ENCODE data around the gene ALDH3B2. TPM values are rescaled to one million over a fixed set of nuclear protein-coding genes. Genes with fewer than 3 reads are reported as not detected.

The ALDH3B2 gene
- total and polyA plus RNA-seq, 2 donors (not counting 1 experiment from before 2014, with no cell fraction given), result 0.09 TPM; not detected in 1

GRCh38 chr11:67648140-67648795, 26.2 kb downstream of the ALDH3B2 start:
- peaks cover 66 to 72% of the 10 kb centered on the region in 2 donors for H3K4me1 ChIP-seq (ENCODE audit: control insufficient read depth in 2 of 2, insufficient read depth in 2 of 2, low read length in 2 of 2)
- Mint-ChIP-seq H3K4me3 (peak overlapping the region; percentile 95), H3K4me1 (peaks cover 66% of the 10 kb centered on the region), H3K27ac (peak overlapping the region; percentile 78), H3K27me3 (no peaks in the 10 kb centered on the region), H3K9me3 (ENCODE audit: insufficient read depth) (no peaks in the 10 kb centered on the region)
- H2AFZ ChIP-seq (ENCODE audit: insufficient read depth, low read depth, low read length, poor library complexity, severe bottlenecking), result no peak overlapping the region
- ChIA-PET CTCF (interaction anchor here (0.8 to 9.2 kb wide), 13 partner anchors 11 to 276 kb away, joined by 3 to 149 read pairs (median 3); partner anchors contain the start of gene NUDT8), POLR2A (interaction anchor here (0.5 to 2.0 kb wide), 4 partner anchors 19 to 409 kb away, joined by 3 to 13 read pairs (median 4); partner anchors contain the start of gene NUDT8)
- H3K27ac ChIP-seq (ENCODE audit: low read length in 2 of 2), result peak overlapping the region; percentile 56 to 66
- WGBS (ENCODE audit: insufficient coverage), result 1% methylated on average over 12 of the region's 12 CpGs
- intact Hi-C loops (cut with micrococcal nuclease), result loop anchor here (1.0 to 5.0 kb wide), 3 partner anchors 11 to 36 kb away; partner anchors contain the start of gene NUDT8
- no peaks in the 10 kb centered on the region for H3K36me3 ChIP-seq (replicated peaks in 1 of 2; ENCODE audit: control extremely low read depth in 1 of 2, control insufficient read depth in 1 of 2, extremely low read depth in 1 of 2, insufficient read depth in 2 of 2, low read length in 1 of 2)
- peak overlapping the region; percentile 79 for H3K4me2 ChIP-seq (replicated peaks; ENCODE audit: low read depth, low read length, poor library complexity, severe bottlenecking)
- no peaks in the 10 kb centered on the region for H4K20me1 ChIP-seq (ENCODE audit: control insufficient read depth, insufficient read depth, low read length, poor library complexity, severe bottlenecking)
- peak; percentile 85 for DNase-seq
- no peaks in the 10 kb centered on the region for H3K79me2 ChIP-seq (ENCODE audit: control insufficient read depth, insufficient read depth, low read length)
- peaks cover 0 to 5% (median 0%) of the 10 kb centered on the region in 4 experiments for H3K27me3 ChIP-seq (replicated peaks in 1 of 4; ENCODE audit: control extremely low read depth in 1 of 4, control insufficient read depth in 3 of 4, insufficient read depth in 4 of 4, low read length in 3 of 4)
- peaks cover 0 to 40% (median 5%) of the 10 kb centered on the region in 3 donors for H3K9me3 ChIP-seq (ENCODE audit: control extremely low read depth in 1 of 3, control insufficient read depth in 2 of 3, insufficient read depth in 1 of 3, low read length in 2 of 3)
- TF ChIP-seq EZH2 (IDR thresholded peaks at IDR 0.05; ENCODE audit: borderline replicate concordance, insufficient read depth, low read depth, low read length, poor library complexity, severe bottlenecking), result no peak
- TF ChIP-seq, protein P1, sequence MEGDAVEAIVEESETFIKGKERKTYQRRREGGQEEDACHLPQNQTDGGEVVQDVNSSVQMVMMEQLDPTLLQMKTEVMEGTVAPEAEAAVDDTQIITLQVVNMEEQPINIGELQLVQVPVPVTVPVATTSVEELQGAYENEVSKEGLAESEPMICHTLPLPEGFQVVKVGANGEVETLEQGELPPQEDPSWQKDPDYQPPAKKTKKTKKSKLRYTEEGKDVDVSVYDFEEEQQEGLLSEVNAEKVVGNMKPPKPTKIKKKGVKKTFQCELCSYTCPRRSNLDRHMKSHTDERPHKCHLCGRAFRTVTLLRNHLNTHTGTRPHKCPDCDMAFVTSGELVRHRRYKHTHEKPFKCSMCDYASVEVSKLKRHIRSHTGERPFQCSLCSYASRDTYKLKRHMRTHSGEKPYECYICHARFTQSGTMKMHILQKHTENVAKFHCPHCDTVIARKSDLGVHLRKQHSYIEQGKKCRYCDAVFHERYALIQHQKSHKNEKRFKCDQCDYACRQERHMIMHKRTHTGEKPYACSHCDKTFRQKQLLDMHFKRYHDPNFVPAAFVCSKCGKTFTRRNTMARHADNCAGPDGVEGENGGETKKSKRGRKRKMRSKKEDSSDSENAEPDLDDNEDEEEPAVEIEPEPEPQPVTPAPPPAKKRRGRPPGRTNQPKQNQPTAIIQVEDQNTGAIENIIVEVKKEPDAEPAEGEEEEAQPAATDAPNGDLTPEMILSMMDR (IDR thresholded peaks at IDR 0.05), result peak; percentile 72
- no peak overlapping the region for H3K4me3 ChIP-seq (ENCODE audit: control extremely low read depth in 1 of 5, extremely low read depth in 1 of 5, insufficient read depth in 1 of 5, low read depth in 2 of 5, low read length in 4 of 5)
- peak; percentile 79 for ATAC-seq (ENCODE audit: low read depth)
- no peak overlapping the region for H3K9ac ChIP-seq (ENCODE audit: low read length)

- WGBS (ENCODE audit: insufficient coverage), result 11% methylated on average over 11 of the region's 15 CpGs
- peak overlapping the region; percentile 78 for H3K4me3 Mint-ChIP-seq
- H3K4me1 Mint-ChIP-seq, result peaks cover 65% of the 10 kb centered on the region
- H3K27ac Mint-ChIP-seq, result peak overlapping the region; percentile 78
- peaks cover 0 to 41% (median 5%) of the 10 kb centered on the region in 3 donors for H3K9me3 ChIP-seq (ENCODE audit: control extremely low read depth in 1 of 3, control insufficient read depth in 2 of 3, insufficient read depth in 1 of 3, low read length in 2 of 3)
- CTCF ChIA-PET, result interaction anchor here (1.0 to 9.2 kb wide), 7 partner anchors 11 to 75 kb away, joined by 3 to 149 read pairs (median 12); partner anchors contain the start of gene NUDT8
- H3K4me1 ChIP-seq (ENCODE audit: control insufficient read depth in 2 of 2, insufficient read depth in 2 of 2, low read length in 2 of 2), result peaks cover 66 to 72% of the 10 kb centered on the region in 2 donors
- intact Hi-C loops (cut with micrococcal nuclease), result loop anchor here (5.0 kb wide), 1 partner anchor 35 kb away; no protein-coding TSS in a partner anchor
- no peak overlapping the region for H3K9ac ChIP-seq (ENCODE audit: low read length)
- H3K27me3 Mint-ChIP-seq, result no peaks in the 10 kb centered on the region
- peaks cover 0 to 5% (median 0%) of the 10 kb centered on the region in 4 experiments for H3K27me3 ChIP-seq (replicated peaks in 1 of 4; ENCODE audit: control extremely low read depth in 1 of 4, control insufficient read depth in 3 of 4, insufficient read depth in 4 of 4, low read length in 3 of 4)
- POLR2A ChIA-PET, result interaction anchor here (1.3 to 2.0 kb wide), 2 partner anchors 18 to 20 kb away, joined by 4 to 13 read pairs; partner anchors contain the start of gene NUDT8
- no peaks in the 10 kb centered on the region for H3K79me2 ChIP-seq (ENCODE audit: control insufficient read depth, insufficient read depth, low read length)
- DNase-seq (peak; percentile 39), ATAC-seq (ENCODE audit: low read depth) (no peak)
- H2AFZ ChIP-seq (ENCODE audit: insufficient read depth, low read depth, low read length, poor library complexity, severe bottlenecking), result no peak overlapping the region
- no peak overlapping the region for H3K27ac ChIP-seq (ENCODE audit: low read length in 2 of 2)
- TF ChIP-seq, protein P1 (IDR thresholded peaks at IDR 0.05), result no peak
- no peak for TF ChIP-seq EZH2 (IDR thresholded peaks at IDR 0.05; ENCODE audit: borderline replicate concordance, insufficient read depth, low read depth, low read length, poor library complexity, severe bottlenecking)
- peak overlapping the region; percentile 79 for H3K4me2 ChIP-seq (replicated peaks; ENCODE audit: low read depth, low read length, poor library complexity, severe bottlenecking)
- H3K9me3 Mint-ChIP-seq (ENCODE audit: insufficient read depth), result no peaks in the 10 kb centered on the region
- H4K20me1 ChIP-seq (ENCODE audit: control insufficient read depth, insufficient read depth, low read length, poor library complexity, severe bottlenecking), result no peaks in the 10 kb centered on the region
- H3K36me3 ChIP-seq (replicated peaks in 1 of 2; ENCODE audit: control extremely low read depth in 1 of 2, control insufficient read depth in 1 of 2, extremely low read depth in 1 of 2, insufficient read depth in 2 of 2, low read length in 1 of 2), result no peaks in the 10 kb centered on the region
- peak overlapping the region in 1 of 5 experiments; percentile 53 for H3K4me3 ChIP-seq (ENCODE audit: control extremely low read depth in 1 of 5, extremely low read depth in 1 of 5, insufficient read depth in 1 of 5, low read depth in 2 of 5, low read length in 4 of 5)
Observed at GRCh38 chr11:67647471-67647870, 27.0 kb downstream of the ALDH3B2 start.
